HEK293 (cell line): ENCODE measurements around the gene CTCF.

ENCODE experiments used
- KLF10 ChIP-seq: fragments of 450-650 bp; IDR thresholded peaks from 2 replicates; pipeline ENCODE4 v1.5.1; 2018; ENCODE audit warnings: missing biosample characterization, mild to moderate bottlenecking, missing genetic modification characterization
- SP2 ChIP-seq: fragments of 450-650 bp; formaldehyde crosslinking; IDR thresholded peaks from 2 replicates; pipeline ENCODE4 v1.5.1; 2016; ENCODE audit warnings: missing biosample characterization, missing genetic modification characterization
- YY1 ChIP-seq: fragments of 450-650 bp; formaldehyde crosslinking; IDR thresholded peaks from 2 replicates; pipeline ENCODE4 v1.5.1; 2018; ENCODE audit warnings: missing biosample characterization, missing genetic modification characterization
- ZFP3 ChIP-seq: fragments of 450-650 bp; formaldehyde crosslinking; IDR thresholded peaks from 2 replicates; pipeline ENCODE4 v1.5.1; 2016; ENCODE audit warnings: low read depth, missing biosample characterization, missing genetic modification characterization
- ZNF121 ChIP-seq: fragments of 450-650 bp; formaldehyde crosslinking; IDR thresholded peaks from 2 replicates; pipeline ENCODE4 v1.5.1; 2016; ENCODE audit warnings: missing biosample characterization, missing genetic modification characterization
- ZNF350 ChIP-seq: fragments of 450-650 bp; formaldehyde crosslinking; IDR thresholded peaks from 2 replicates; pipeline ENCODE4 v1.5.0; 2017; ENCODE audit warnings: missing biosample characterization, mild to moderate bottlenecking, missing genetic modification characterization
- ZNF473 ChIP-seq: fragments of 450-650 bp; formaldehyde crosslinking; IDR thresholded peaks from 2 replicates; pipeline ENCODE4 v1.5.1; 2017; ENCODE audit warnings: missing biosample characterization, missing genetic modification characterization
- ZNF549 ChIP-seq: fragments of 450-650 bp; IDR thresholded peaks from 2 replicates; pipeline ENCODE4 v1.5.1; 2018; ENCODE audit warnings: missing biosample characterization, missing genetic modification characterization, mild to moderate bottlenecking, inconsistent platforms, moderate library complexity
- TF ChIP-seq, protein P1 (sequence below): fragments of 450-650 bp; formaldehyde crosslinking; IDR thresholded peaks from 2 replicates; pipeline ENCODE4 v1.5.1; 2016; ENCODE audit warnings: missing biosample characterization, missing genetic modification characterization
- TF ChIP-seq, protein P2 (sequence below): fragments of 450-650 bp; formaldehyde crosslinking; IDR thresholded peaks from 2 replicates; pipeline ENCODE4 v1.5.1; 2016; ENCODE audit warnings: missing biosample characterization, missing genetic modification characterization, low read depth
- TF ChIP-seq, protein P3 (sequence below): fragments of 450-650 bp; formaldehyde crosslinking; IDR thresholded peaks from 2 replicates; pipeline ENCODE4 v1.5.1; 2016; ENCODE audit warnings: missing biosample characterization, missing genetic modification characterization

DNA sequence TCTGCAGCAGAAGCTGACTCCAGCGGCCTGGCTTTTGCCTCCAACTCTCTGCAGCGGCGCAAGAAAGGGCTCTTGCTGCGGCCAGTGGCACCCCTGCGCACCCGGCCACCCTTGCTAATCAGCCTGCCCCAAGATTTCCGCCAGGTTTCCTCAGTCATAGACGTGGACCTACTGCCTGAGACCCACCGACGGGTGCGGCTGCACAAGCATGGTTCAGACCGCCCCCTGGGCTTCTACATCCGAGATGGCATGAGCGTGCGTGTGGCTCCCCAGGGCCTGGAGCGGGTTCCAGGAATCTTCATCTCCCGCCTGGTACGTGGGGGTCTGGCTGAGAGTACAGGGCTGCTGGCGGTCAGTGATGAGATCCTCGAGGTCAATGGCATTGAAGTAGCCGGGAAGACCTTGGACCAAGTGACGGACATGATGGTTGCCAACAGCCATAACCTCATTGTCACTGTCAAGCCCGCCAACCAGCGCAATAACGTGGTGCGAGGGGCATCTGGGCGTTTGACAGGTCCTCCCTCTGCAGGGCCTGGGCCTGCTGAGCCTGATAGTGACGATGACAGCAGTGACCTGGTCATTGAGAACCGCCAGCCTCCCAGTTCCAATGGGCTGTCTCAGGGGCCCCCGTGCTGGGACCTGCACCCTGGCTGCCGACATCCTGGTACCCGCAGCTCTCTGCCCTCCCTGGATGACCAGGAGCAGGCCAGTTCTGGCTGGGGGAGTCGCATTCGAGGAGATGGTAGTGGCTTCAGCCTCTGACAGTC is 99.7 kb downstream of the CTCF start:
- TF ChIP-seq, protein P1, sequence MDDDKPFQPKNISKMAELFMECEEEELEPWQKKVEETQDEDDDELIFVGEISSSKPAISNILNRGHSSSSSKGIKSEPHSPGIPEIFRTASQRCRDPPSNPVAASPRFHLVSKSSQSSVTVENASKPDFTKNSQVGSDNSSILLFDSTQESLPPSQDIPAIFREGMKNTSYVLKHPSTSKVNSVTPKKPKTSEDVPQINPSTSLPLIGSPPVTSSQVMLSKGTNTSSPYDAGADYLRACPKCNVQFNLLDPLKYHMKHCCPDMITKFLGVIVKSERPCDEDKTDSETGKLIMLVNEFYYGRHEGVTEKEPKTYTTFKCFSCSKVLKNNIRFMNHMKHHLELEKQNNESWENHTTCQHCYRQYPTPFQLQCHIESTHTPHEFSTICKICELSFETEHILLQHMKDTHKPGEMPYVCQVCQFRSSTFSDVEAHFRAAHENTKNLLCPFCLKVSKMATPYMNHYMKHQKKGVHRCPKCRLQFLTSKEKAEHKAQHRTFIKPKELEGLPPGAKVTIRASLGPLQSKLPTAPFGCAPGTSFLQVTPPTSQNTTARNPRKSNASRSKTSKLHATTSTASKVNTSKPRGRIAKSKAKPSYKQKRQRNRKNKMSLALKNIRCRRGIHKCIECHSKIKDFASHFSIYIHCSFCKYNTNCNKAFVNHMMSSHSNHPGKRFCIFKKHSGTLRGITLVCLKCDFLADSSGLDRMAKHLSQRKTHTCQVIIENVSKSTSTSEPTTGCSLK (tag by site-specific recombination), result no peak
- TF ChIP-seq SP2 (tag by site-specific recombination), result no peak
- TF ChIP-seq, protein P2, sequence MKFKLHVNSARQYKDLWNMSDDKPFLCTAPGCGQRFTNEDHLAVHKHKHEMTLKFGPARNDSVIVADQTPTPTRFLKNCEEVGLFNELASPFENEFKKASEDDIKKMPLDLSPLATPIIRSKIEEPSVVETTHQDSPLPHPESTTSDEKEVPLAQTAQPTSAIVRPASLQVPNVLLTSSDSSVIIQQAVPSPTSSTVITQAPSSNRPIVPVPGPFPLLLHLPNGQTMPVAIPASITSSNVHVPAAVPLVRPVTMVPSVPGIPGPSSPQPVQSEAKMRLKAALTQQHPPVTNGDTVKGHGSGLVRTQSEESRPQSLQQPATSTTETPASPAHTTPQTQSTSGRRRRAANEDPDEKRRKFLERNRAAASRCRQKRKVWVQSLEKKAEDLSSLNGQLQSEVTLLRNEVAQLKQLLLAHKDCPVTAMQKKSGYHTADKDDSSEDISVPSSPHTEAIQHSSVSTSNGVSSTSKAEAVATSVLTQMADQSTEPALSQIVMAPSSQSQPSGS (tag by site-specific recombination), result no peak
- TF ChIP-seq ZNF350, result no peak
- TF ChIP-seq KLF10 (tag by site-specific recombination), result no peak
- no peak for TF ChIP-seq YY1 (tag by site-specific recombination)
- TF ChIP-seq ZNF473 (tag by site-specific recombination), result no peak
- TF ChIP-seq, protein P3, sequence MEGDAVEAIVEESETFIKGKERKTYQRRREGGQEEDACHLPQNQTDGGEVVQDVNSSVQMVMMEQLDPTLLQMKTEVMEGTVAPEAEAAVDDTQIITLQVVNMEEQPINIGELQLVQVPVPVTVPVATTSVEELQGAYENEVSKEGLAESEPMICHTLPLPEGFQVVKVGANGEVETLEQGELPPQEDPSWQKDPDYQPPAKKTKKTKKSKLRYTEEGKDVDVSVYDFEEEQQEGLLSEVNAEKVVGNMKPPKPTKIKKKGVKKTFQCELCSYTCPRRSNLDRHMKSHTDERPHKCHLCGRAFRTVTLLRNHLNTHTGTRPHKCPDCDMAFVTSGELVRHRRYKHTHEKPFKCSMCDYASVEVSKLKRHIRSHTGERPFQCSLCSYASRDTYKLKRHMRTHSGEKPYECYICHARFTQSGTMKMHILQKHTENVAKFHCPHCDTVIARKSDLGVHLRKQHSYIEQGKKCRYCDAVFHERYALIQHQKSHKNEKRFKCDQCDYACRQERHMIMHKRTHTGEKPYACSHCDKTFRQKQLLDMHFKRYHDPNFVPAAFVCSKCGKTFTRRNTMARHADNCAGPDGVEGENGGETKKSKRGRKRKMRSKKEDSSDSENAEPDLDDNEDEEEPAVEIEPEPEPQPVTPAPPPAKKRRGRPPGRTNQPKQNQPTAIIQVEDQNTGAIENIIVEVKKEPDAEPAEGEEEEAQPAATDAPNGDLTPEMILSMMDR (tag by site-specific recombination), result no peak
- no peak for TF ChIP-seq ZNF549 (tag by site-specific recombination)
- no peak for TF ChIP-seq ZFP3
- TF ChIP-seq ZNF121 (tag by site-specific recombination), result no peak
